ENCODE measurements around the gene SEMA6A.

The SEMA6A gene

GRCh38 chr5:116612431-116612830 is 37.8 kb upstream of the SEMA6A start:
- Histone ChIP-seq H3K4me3 (ENCODE audit: insufficient read length, low read depth) (no peak overlapping the region), H3K9me3 (ENCODE audit: insufficient read depth, low read length) (peaks cover 8% of the 10 kb centered on the region; the same call in 1 of the 2 replicates), H3K4me1 (ENCODE audit: insufficient read depth, insufficient read length) (no peaks in the 10 kb centered on the region), H3K36me3 (ENCODE audit: insufficient read depth, insufficient read length, low read length) (no peaks in the 10 kb centered on the region), H3K27me3 (ENCODE audit: insufficient read depth, insufficient read length) (no peaks in the 10 kb centered on the region), H3K9ac (ENCODE audit: insufficient read length, low read depth) (no peak overlapping the region)
- no peak for DNase-seq (ENCODE audit: low read depth, low spot score)
- TF ChIP-seq YY1 (IDR thresholded peaks at IDR 0.05; ENCODE audit: insufficient read depth, insufficient read length): no peak
- TF ChIP-seq SUZ12 (IDR thresholded peaks at IDR 0.05; ENCODE audit: extremely low read depth, insufficient read depth, insufficient read length): no peak
- TF ChIP-seq ZNF274 (IDR thresholded peaks at IDR 0.05; ENCODE audit: low read depth, low read length): no peak

GRCh38 chr5:116605310-116606070 is 30.9 kb upstream of the SEMA6A start:
- DNase-seq (ENCODE audit: low read depth, low spot score): peak; percentile 46
- peaks cover 2% of the 10 kb centered on the region for H3K4me1 ChIP-seq (ENCODE audit: insufficient read depth, insufficient read length)
- H3K36me3 ChIP-seq (ENCODE audit: insufficient read depth, insufficient read length, low read length): no peaks in the 10 kb centered on the region
- H3K27me3 ChIP-seq (ENCODE audit: insufficient read depth, insufficient read length): no peaks in the 10 kb centered on the region
- peaks cover 8% of the 10 kb centered on the region; the same call in 1 of the 2 replicates for H3K9me3 ChIP-seq (ENCODE audit: insufficient read depth, low read length)
- TF ChIP-seq ZNF274 (IDR thresholded peaks at IDR 0.05; ENCODE audit: low read depth, low read length): no peak
- TF ChIP-seq YY1 (IDR thresholded peaks at IDR 0.05; ENCODE audit: insufficient read depth, insufficient read length): no peak
- TF ChIP-seq SUZ12 (IDR thresholded peaks at IDR 0.05; ENCODE audit: extremely low read depth, insufficient read depth, insufficient read length): no peak
- H3K9ac ChIP-seq (ENCODE audit: insufficient read length, low read depth): no peak overlapping the region
- no peak overlapping the region for H3K4me3 ChIP-seq (ENCODE audit: insufficient read length, low read depth)

GRCh38 chr5:116604805-116605204 is 30.2 kb upstream of the SEMA6A start:
- Histone ChIP-seq H3K27me3 (ENCODE audit: insufficient read depth, insufficient read length) (no peaks in the 10 kb centered on the region), H3K4me3 (ENCODE audit: insufficient read length, low read depth) (no peak overlapping the region), H3K9me3 (ENCODE audit: insufficient read depth, low read length) (peaks cover 8% of the 10 kb centered on the region; the same call in 1 of the 2 replicates), H3K36me3 (ENCODE audit: insufficient read depth, insufficient read length, low read length) (no peaks in the 10 kb centered on the region), H3K9ac (ENCODE audit: insufficient read length, low read depth) (no peak overlapping the region), H3K4me1 (ENCODE audit: insufficient read depth, insufficient read length) (peaks cover 2% of the 10 kb centered on the region)
- TF ChIP-seq YY1 (IDR thresholded peaks at IDR 0.05; ENCODE audit: insufficient read depth, insufficient read length) (no peak), SUZ12 (IDR thresholded peaks at IDR 0.05; ENCODE audit: extremely low read depth, insufficient read depth, insufficient read length) (no peak), ZNF274 (IDR thresholded peaks at IDR 0.05; ENCODE audit: low read depth, low read length) (no peak)
- DNase-seq (ENCODE audit: low read depth, low spot score): no peak

- no peaks in the 10 kb centered on the region for H3K36me3 ChIP-seq (ENCODE audit: insufficient read depth, insufficient read length, low read length)
- no peak overlapping the region for H3K4me3 ChIP-seq (ENCODE audit: insufficient read length, low read depth)
- no peaks in the 10 kb centered on the region for H3K27me3 ChIP-seq (ENCODE audit: insufficient read depth, insufficient read length)
- no peak overlapping the region for H3K9ac ChIP-seq (ENCODE audit: insufficient read length, low read depth)
- TF ChIP-seq ZNF274 (IDR thresholded peaks at IDR 0.05; ENCODE audit: low read depth, low read length): no peak
- no peak for TF ChIP-seq SUZ12 (IDR thresholded peaks at IDR 0.05; ENCODE audit: extremely low read depth, insufficient read depth, insufficient read length)
- TF ChIP-seq YY1 (IDR thresholded peaks at IDR 0.05; ENCODE audit: insufficient read depth, insufficient read length): no peak
- H3K4me1 ChIP-seq (ENCODE audit: insufficient read depth, insufficient read length): peaks cover 2% of the 10 kb centered on the region
- no peak for DNase-seq (ENCODE audit: low read depth, low spot score)
- H3K9me3 ChIP-seq (ENCODE audit: insufficient read depth, low read length): no peaks in the 10 kb centered on the region
Observed at GRCh38 chr5:116600876-116601275, 26.3 kb upstream of the SEMA6A start.

GRCh38 chr5:116598911-116599310 is 24.3 kb upstream of the SEMA6A start:
- TF ChIP-seq ZNF274 (IDR thresholded peaks at IDR 0.05; ENCODE audit: low read depth, low read length): no peak
- Histone ChIP-seq H3K9ac (ENCODE audit: insufficient read length, low read depth) (no peak overlapping the region), H3K27me3 (ENCODE audit: insufficient read depth, insufficient read length) (no peaks in the 10 kb centered on the region), H3K36me3 (ENCODE audit: insufficient read depth, insufficient read length, low read length) (no peaks in the 10 kb centered on the region), H3K4me1 (ENCODE audit: insufficient read depth, insufficient read length) (no peaks in the 10 kb centered on the region), H3K4me3 (ENCODE audit: insufficient read length, low read depth) (no peak overlapping the region), H3K9me3 (ENCODE audit: insufficient read depth, low read length) (no peaks in the 10 kb centered on the region)
- DNase-seq (ENCODE audit: low read depth, low spot score): no peak

GRCh38 chr5:116595498-116595897 is 20.9 kb upstream of the SEMA6A start:
- no peak overlapping the region for H3K4me3 ChIP-seq (ENCODE audit: insufficient read length, low read depth)
- no peaks in the 10 kb centered on the region for H3K4me1 ChIP-seq (ENCODE audit: insufficient read depth, insufficient read length)
- no peaks in the 10 kb centered on the region for H3K27me3 ChIP-seq (ENCODE audit: insufficient read depth, insufficient read length)
- no peaks in the 10 kb centered on the region for H3K9me3 ChIP-seq (ENCODE audit: insufficient read depth, low read length)
- TF ChIP-seq SUZ12 (IDR thresholded peaks at IDR 0.05; ENCODE audit: extremely low read depth, insufficient read depth, insufficient read length) (no peak), ZNF274 (IDR thresholded peaks at IDR 0.05; ENCODE audit: low read depth, low read length) (no peak), YY1 (IDR thresholded peaks at IDR 0.05; ENCODE audit: insufficient read depth, insufficient read length) (no peak)
- DNase-seq (ENCODE audit: low read depth, low spot score): no peak
- no peak overlapping the region for H3K9ac ChIP-seq (ENCODE audit: insufficient read length, low read depth)
- no peaks in the 10 kb centered on the region for H3K36me3 ChIP-seq (ENCODE audit: insufficient read depth, insufficient read length, low read length)

GRCh38 chr5:116593340-116593739 is 18.7 kb upstream of the SEMA6A start:
- Histone ChIP-seq H3K4me3 (ENCODE audit: insufficient read length, low read depth) (no peak overlapping the region), H3K9ac (ENCODE audit: insufficient read length, low read depth) (no peak overlapping the region), H3K4me1 (ENCODE audit: insufficient read depth, insufficient read length) (no peaks in the 10 kb centered on the region), H3K27me3 (ENCODE audit: insufficient read depth, insufficient read length) (no peaks in the 10 kb centered on the region), H3K9me3 (ENCODE audit: insufficient read depth, low read length) (no peaks in the 10 kb centered on the region), H3K36me3 (ENCODE audit: insufficient read depth, insufficient read length, low read length) (no peaks in the 10 kb centered on the region)
- DNase-seq (ENCODE audit: low read depth, low spot score): no peak
- TF ChIP-seq SUZ12 (IDR thresholded peaks at IDR 0.05; ENCODE audit: extremely low read depth, insufficient read depth, insufficient read length) (no peak), YY1 (IDR thresholded peaks at IDR 0.05; ENCODE audit: insufficient read depth, insufficient read length) (no peak), ZNF274 (IDR thresholded peaks at IDR 0.05; ENCODE audit: low read depth, low read length) (no peak)
